WTC11 (cell line): ENCODE data around the gene TIAM2. TPM values are rescaled to one million over a fixed set of nuclear protein-coding genes. Genes with fewer than 3 reads are reported as not detected.

Experiments
- ATAC-seq: fragments of 200-7000 bp; cut with Tn5 transposase; 2 replicates; pipeline ENCODE4 v1.10.0; 2021; ENCODE audit warnings: mild to moderate bottlenecking, moderate library complexity
- CTCF ChIA-PET: fragments of 300-600 bp; sonication (Branson Sonifier 250); formaldehyde crosslinking; loops from one replicate; lab custom pipeline; 2021; ENCODE audit warnings: antibody characterized with exemption; lab: Charles Lee
- POLR2A ChIA-PET: fragments of 350-600 bp; sonication (Branson Sonifier 250); formaldehyde crosslinking; loops from one replicate; lab custom pipeline; 2021; ENCODE audit warnings: antibody characterized with exemption; lab: Charles Lee
- DNase-seq: peaks from one replicate; pipeline ENCODE4 v3.0.0; 2021; ENCODE audit warnings: low spot score
- H3K27ac Mint-ChIP-seq: 2 replicates; pipeline ENCODE4 v1.8.0; 2021; ENCODE audit warnings: mixed read lengths
- H3K27me3 Mint-ChIP-seq: 2 replicates; pipeline ENCODE4 v1.8.0; 2021; ENCODE audit warnings: low read depth, mild to moderate bottlenecking, moderate library complexity, mixed read lengths
- H3K36me3 Mint-ChIP-seq: 2 replicates; pipeline ENCODE4 v1.8.0; 2021; ENCODE audit warnings: mixed read lengths
- H3K4me1 Mint-ChIP-seq: 2 replicates; pipeline ENCODE4 v1.8.0; 2022; ENCODE audit warnings: mixed read lengths
- H3K4me3 Mint-ChIP-seq: 2 replicates; pipeline ENCODE4 v1.8.0; 2021; ENCODE audit warnings: mild to moderate bottlenecking, moderate library complexity, mixed read lengths
- H3K9me3 Mint-ChIP-seq: 2 replicates; pipeline ENCODE4 v1.8.0; 2021; ENCODE audit warnings: mixed read lengths
- ARID4B ChIP-seq: sonication (generic); formaldehyde crosslinking; IDR thresholded peaks from 2 replicates; pipeline ENCODE4 v1.8.0; 2023; ENCODE audit warnings: missing genetic modification reagents, mild to moderate bottlenecking, borderline replicate concordance
- ATF3 ChIP-seq: sonication (generic); formaldehyde crosslinking; conservative IDR thresholded peaks from 2 replicates; pipeline ENCODE4 v1.8.1; 2022; ENCODE audit warnings: mild to moderate bottlenecking, missing genetic modification reagents
- CBFB ChIP-seq: sonication (generic); formaldehyde crosslinking; IDR thresholded peaks from 2 replicates; pipeline ENCODE4 v1.8.1; 2022; ENCODE audit warnings: mild to moderate bottlenecking, low read depth, missing genetic modification reagents
- ETV6 ChIP-seq: sonication (generic); formaldehyde crosslinking; IDR thresholded peaks from 2 replicates; pipeline ENCODE4 v1.8.1; 2022; ENCODE audit warnings: mild to moderate bottlenecking, missing genetic modification reagents
- NR2C2 ChIP-seq: sonication (generic); formaldehyde crosslinking; IDR thresholded peaks from 2 replicates; pipeline ENCODE4 v1.8.0; 2022; ENCODE audit warnings: mild to moderate bottlenecking, missing genetic modification reagents
- PRDM15 ChIP-seq: sonication (generic); formaldehyde crosslinking; IDR thresholded peaks from 2 replicates; pipeline ENCODE4 v1.8.0; 2022; ENCODE audit warnings: missing genetic modification reagents
- PREB ChIP-seq: sonication (generic); formaldehyde crosslinking; IDR thresholded peaks from 2 replicates; pipeline ENCODE4 v1.8.1; 2022; ENCODE audit warnings: mild to moderate bottlenecking, missing genetic modification reagents, moderate library complexity, borderline replicate concordance
- SP1 ChIP-seq: sonication (generic); formaldehyde crosslinking; conservative IDR thresholded peaks from 2 replicates; pipeline ENCODE4 v1.8.1; 2022; ENCODE audit warnings: missing genetic modification reagents
- USF2 ChIP-seq: sonication (generic); formaldehyde crosslinking; IDR thresholded peaks from 2 replicates; pipeline ENCODE4 v1.8.1; 2023; ENCODE audit warnings: mild to moderate bottlenecking, missing genetic modification reagents, moderate library complexity
- ZBTB43 ChIP-seq: sonication (generic); formaldehyde crosslinking; IDR thresholded peaks from 2 replicates; pipeline ENCODE4 v1.8.1; 2023; ENCODE audit warnings: mild to moderate bottlenecking, missing genetic modification reagents
- ZNF281 ChIP-seq: sonication (generic); formaldehyde crosslinking; IDR thresholded peaks from 2 replicates; pipeline ENCODE4 v1.8.0; 2023; ENCODE audit warnings: mild to moderate bottlenecking, missing genetic modification reagents
- total RNA-seq: library from RNA; stranded (reverse); gene quantifications from 3 replicates; pipeline ENCODE4 v1.2.3, GENCODE V29; 2021

TIAM2 gene
- total RNA-seq, 1 experiment from 2014 or later: 15.1 TPM

GRCh38 chr6:155256122-155256795 is 261.1 kb downstream of the TIAM2 start:
- no peak overlapping the region for H3K27ac Mint-ChIP-seq

GRCh38 chr6:155257796-155258195 is 262.7 kb downstream of the TIAM2 start:
- Mint-ChIP-seq H3K4me1 (peaks cover 33% of the 10 kb centered on the region), H3K9me3 (no peaks in the 10 kb centered on the region), H3K4me3 (no peak overlapping the region), H3K27me3 (no peaks in the 10 kb centered on the region), H3K27ac (no peak overlapping the region), H3K36me3 (peaks cover 58% of the 10 kb centered on the region)
- ChIA-PET CTCF (interaction anchor here (0.8 to 3.4 kb wide), 3 partner anchors 10 to 80 kb away, joined by 3 to 14 read pairs (median 4); no protein-coding TSS in a partner anchor), POLR2A (interaction anchor here (0.5 kb wide), 1 partner anchor 977 kb away, joined by 5 read pairs; no protein-coding TSS in a partner anchor)
- TF ChIP-seq ATF3 (CRISPR knock-in tag): no peak
- no peak for TF ChIP-seq ETV6 (CRISPR knock-in tag)
- no peak for TF ChIP-seq NR2C2
- no peak for TF ChIP-seq PREB (CRISPR knock-in tag)
- no peak for TF ChIP-seq USF2 (CRISPR knock-in tag)
- TF ChIP-seq CBFB (CRISPR knock-in tag): no peak
- no peak for TF ChIP-seq ZNF281 (CRISPR knock-in tag)
- TF ChIP-seq ZBTB43 (CRISPR knock-in tag): no peak
- no peak for TF ChIP-seq SP1 (CRISPR knock-in tag)
- no peak for TF ChIP-seq ARID4B (CRISPR knock-in tag)
- ATAC-seq: no peak
- no peak for DNase-seq

More at GRCh38 chr6:155256122-155256795, 261.1 kb downstream of the TIAM2 start:
- Mint-ChIP-seq H3K4me1 (peaks cover 23% of the 10 kb centered on the region), H3K9me3 (no peaks in the 10 kb centered on the region), H3K27me3 (no peaks in the 10 kb centered on the region), H3K4me3 (no peak overlapping the region), H3K36me3 (peaks cover 65% of the 10 kb centered on the region)
- DNase-seq (no peak), ATAC-seq (no peak)
- TF ChIP-seq PRDM15 (CRISPR knock-in tag): no peak
- ChIA-PET POLR2A (no interaction called here), CTCF (no interaction called here)
